ENCODE measurements around the gene SCYGR1. TPM values are rescaled to one million over a fixed set of nuclear protein-coding genes. Genes with fewer than 3 reads are reported as not detected.

The SCYGR1 gene
- total RNA-seq, 4 donors from 2014 or later: not detected

- WGBS, 2 donors (ENCODE audit: low coverage in 1 of 2): 86 to 88% methylated on average over 5 to 8 of the region's 8 CpGs
- H3K4me1 ChIP-seq: peaks cover 0 to 9% (median 4%) of the 10 kb centered on the region in 3 donors
- TF ChIP-seq, protein P1, sequence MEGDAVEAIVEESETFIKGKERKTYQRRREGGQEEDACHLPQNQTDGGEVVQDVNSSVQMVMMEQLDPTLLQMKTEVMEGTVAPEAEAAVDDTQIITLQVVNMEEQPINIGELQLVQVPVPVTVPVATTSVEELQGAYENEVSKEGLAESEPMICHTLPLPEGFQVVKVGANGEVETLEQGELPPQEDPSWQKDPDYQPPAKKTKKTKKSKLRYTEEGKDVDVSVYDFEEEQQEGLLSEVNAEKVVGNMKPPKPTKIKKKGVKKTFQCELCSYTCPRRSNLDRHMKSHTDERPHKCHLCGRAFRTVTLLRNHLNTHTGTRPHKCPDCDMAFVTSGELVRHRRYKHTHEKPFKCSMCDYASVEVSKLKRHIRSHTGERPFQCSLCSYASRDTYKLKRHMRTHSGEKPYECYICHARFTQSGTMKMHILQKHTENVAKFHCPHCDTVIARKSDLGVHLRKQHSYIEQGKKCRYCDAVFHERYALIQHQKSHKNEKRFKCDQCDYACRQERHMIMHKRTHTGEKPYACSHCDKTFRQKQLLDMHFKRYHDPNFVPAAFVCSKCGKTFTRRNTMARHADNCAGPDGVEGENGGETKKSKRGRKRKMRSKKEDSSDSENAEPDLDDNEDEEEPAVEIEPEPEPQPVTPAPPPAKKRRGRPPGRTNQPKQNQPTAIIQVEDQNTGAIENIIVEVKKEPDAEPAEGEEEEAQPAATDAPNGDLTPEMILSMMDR (IDR thresholded peaks at IDR 0.05): no peak
- no peak for TF ChIP-seq POLR2AphosphoS5 (IDR thresholded peaks at IDR 0.05)
- TF ChIP-seq EP300 (IDR thresholded peaks at IDR 0.05): no peak
- TF ChIP-seq POLR2A (IDR thresholded peaks at IDR 0.05): no peak
- no peak overlapping the region for H3K4me3 ChIP-seq
- no peak for ATAC-seq
- no peaks in the 10 kb centered on the region for H3K9me3 ChIP-seq
- H3K27me3 ChIP-seq: peaks cover 5% of the 10 kb centered on the region
- H3K36me3 ChIP-seq: no peaks in the 10 kb centered on the region
- peak overlapping the region in 1 of 4 donors; percentile 51 for H3K27ac ChIP-seq
These were observed 17.7 kb downstream of the SCYGR1 start for GRCh38 chr2:227370092-227370491.

GRCh38 chr2:227368574-227368973 is 19.2 kb downstream of the SCYGR1 start:
- no peaks in the 10 kb centered on the region for H3K36me3 ChIP-seq
- H3K9me3 ChIP-seq: no peaks in the 10 kb centered on the region
- no peak overlapping the region for H3K27ac ChIP-seq
- no peak overlapping the region for H3K4me3 ChIP-seq
- H3K27me3 ChIP-seq: no peaks in the 10 kb centered on the region
- TF ChIP-seq POLR2A (IDR thresholded peaks at IDR 0.05) (no peak), EP300 (IDR thresholded peaks at IDR 0.05) (no peak), POLR2AphosphoS5 (IDR thresholded peaks at IDR 0.05) (no peak)
- TF ChIP-seq, protein P1 (IDR thresholded peaks at IDR 0.05): no peak
- H3K4me1 ChIP-seq: peaks cover 0 to 9% (median 4%) of the 10 kb centered on the region in 3 donors
- ATAC-seq: no peak
- 90 to 95% methylated on average over 2 to 5 of the region's 5 CpGs for WGBS, 2 donors (ENCODE audit: low coverage in 1 of 2)

- H3K4me3 ChIP-seq: no peak overlapping the region
- no peaks in the 10 kb centered on the region for H3K27me3 ChIP-seq
- H3K4me1 ChIP-seq: peaks cover 0 to 9% (median 4%) of the 10 kb centered on the region in 3 donors
- 68 to 90% methylated on average over 2 to 3 of the region's 3 CpGs for WGBS, 2 donors (ENCODE audit: low coverage in 1 of 2)
- H3K9me3 ChIP-seq: no peaks in the 10 kb centered on the region
- no peaks in the 10 kb centered on the region for H3K36me3 ChIP-seq
- no peak for ATAC-seq
- TF ChIP-seq POLR2AphosphoS5 (IDR thresholded peaks at IDR 0.05): no peak
- TF ChIP-seq, protein P1 (IDR thresholded peaks at IDR 0.05): no peak
- TF ChIP-seq EP300 (IDR thresholded peaks at IDR 0.05): no peak
- no peak for TF ChIP-seq POLR2A (IDR thresholded peaks at IDR 0.05)
- peak overlapping the region in 2 of 4 donors; percentile 13 to 58 for H3K27ac ChIP-seq
These were observed 20.3 kb downstream of the SCYGR1 start for GRCh38 chr2:227367427-227367795.

DNA sequence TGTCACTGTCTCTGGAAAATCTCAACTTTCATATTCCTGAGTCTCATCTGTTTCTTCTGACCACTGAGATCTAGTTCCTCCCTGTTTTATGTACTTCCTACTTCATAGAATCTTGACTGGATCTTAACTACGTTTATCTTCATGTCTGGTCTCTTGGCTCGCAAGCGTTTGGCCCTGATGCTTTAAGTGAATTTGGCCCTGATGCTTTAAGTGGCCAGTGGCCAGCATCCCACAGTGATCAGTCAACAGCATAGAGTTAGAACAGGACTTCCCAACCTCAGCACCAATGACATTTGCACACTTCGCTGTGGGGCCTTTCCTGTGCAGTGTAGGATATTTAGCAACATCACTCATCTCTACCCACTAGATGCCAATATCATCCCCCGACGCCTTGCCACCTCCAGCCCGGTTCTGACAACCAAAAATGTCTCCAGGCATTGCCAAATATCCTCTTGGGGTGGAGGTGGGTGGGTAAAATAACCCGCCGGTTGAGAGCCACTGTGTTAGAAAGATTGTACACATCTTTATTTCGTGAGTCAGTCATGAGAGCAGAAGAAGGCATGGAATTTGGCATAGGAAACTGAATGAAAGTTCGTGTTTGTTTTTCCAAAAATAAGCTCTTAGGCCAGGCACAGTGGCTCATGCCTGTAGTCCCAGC is 20.9 kb downstream of the SCYGR1 start:
- no peak overlapping the region for H3K4me3 ChIP-seq
- peak; percentile 69 for ATAC-seq
- H3K4me1 ChIP-seq: peaks cover 0 to 9% (median 4%) of the 10 kb centered on the region in 3 donors

More for the DNA sequence above, 20.9 kb downstream of the SCYGR1 start:
- H3K9me3 ChIP-seq: no peaks in the 10 kb centered on the region
- no peaks in the 10 kb centered on the region for H3K27me3 ChIP-seq
- TF ChIP-seq, protein P1 (IDR thresholded peaks at IDR 0.05): no peak
- peak; percentile 35 for TF ChIP-seq POLR2AphosphoS5 (IDR thresholded peaks at IDR 0.05)
- no peaks in the 10 kb centered on the region for H3K36me3 ChIP-seq
- WGBS, 2 donors (ENCODE audit: low coverage in 1 of 2): 41 to 45% methylated on average over 7 to 9 of the region's 11 CpGs
- H3K27ac ChIP-seq: peak overlapping the region in 2 of 4 donors; percentile 13 to 58

Data from gastroesophageal sphincter (tissue), 4 donors.